VCaP (cell line): Measurements from ENCODE around the gene REL.
"Not testable (repeated sequence)": the region's sequence is repeated elsewhere in the genome, so short reads cannot be mapped to it uniquely, and the experiment has no call there.

Experiments used
- H3K27ac ChIP-seq: fragments of 450-650 bp; 2 replicates; pipeline ENCODE4 v1.5.1; 2017
- TF ChIP-seq, protein P1 (sequence below): fragments of 450-650 bp; conservative IDR thresholded peaks from 2 replicates; pipeline ENCODE4 v1.5.1; 2017; ENCODE audit warnings: mild to moderate bottlenecking, moderate library complexity

The REL gene

DNA sequence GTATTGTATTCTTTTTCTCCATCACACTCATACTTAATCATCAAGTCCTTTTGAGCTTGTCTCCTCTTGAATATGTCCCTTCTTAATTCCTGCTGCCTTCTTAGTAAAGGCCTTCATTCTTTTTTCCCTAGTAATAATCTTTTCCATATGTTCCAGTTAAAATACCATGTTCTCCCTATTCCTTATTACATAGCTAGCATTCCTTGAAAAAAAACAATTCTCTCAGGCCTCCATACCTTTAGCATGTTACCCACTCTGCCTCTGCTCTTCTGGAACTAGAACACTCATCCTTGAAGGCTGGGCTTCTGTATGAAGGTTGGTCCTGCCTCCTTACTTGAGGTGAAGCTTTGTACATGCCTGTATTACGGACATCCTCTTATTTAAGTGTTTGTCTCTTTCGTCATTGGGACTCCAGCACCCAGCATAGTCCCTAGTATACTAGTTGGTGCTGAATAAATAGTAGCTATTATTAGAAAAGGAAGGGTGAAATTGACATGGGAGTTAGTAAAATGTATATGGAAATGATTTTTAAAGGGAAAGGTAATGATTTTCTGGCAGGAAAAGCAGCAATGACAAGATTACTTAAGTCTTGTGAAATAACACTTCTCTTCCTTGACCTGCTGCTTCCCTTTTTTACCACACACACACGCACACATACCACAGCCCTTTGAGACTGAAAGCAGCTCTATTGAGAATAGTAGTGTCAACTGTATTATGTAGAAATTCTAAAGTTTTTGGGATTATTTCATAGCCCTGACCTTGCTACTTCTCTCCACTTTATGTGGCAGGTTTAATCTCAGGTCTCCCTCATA lies 45.6 kb downstream of the REL start:
- TF ChIP-seq, protein P1, sequence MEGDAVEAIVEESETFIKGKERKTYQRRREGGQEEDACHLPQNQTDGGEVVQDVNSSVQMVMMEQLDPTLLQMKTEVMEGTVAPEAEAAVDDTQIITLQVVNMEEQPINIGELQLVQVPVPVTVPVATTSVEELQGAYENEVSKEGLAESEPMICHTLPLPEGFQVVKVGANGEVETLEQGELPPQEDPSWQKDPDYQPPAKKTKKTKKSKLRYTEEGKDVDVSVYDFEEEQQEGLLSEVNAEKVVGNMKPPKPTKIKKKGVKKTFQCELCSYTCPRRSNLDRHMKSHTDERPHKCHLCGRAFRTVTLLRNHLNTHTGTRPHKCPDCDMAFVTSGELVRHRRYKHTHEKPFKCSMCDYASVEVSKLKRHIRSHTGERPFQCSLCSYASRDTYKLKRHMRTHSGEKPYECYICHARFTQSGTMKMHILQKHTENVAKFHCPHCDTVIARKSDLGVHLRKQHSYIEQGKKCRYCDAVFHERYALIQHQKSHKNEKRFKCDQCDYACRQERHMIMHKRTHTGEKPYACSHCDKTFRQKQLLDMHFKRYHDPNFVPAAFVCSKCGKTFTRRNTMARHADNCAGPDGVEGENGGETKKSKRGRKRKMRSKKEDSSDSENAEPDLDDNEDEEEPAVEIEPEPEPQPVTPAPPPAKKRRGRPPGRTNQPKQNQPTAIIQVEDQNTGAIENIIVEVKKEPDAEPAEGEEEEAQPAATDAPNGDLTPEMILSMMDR, result no peak
- no peak overlapping the region for H3K27ac ChIP-seq

DNA sequence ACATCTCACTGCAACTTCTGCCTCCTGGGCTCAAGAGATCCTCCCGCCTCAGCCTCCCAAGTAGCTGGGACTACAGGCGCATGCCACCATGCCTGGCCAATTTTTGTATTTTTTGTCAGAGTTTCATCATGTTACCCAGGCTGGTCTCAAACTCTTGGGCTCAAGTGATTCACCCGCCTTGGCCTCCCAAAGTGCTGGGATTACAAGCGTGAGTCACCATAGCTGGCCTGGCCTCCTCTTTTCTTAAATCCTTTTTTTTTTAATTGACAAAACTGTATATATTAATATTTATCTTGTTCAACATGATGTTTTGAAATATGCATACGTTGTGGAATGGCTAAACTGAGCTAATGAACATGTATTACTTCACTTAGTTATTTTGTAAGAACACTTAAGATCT lies 50.7 kb downstream of the REL start:
- H3K27ac ChIP-seq, result not testable (repeated sequence)

GRCh38 chr2:60932954-60933353 lies 51.6 kb downstream of the REL start:
- TF ChIP-seq, protein P1, result no peak
- no peak overlapping the region for H3K27ac ChIP-seq

DNA sequence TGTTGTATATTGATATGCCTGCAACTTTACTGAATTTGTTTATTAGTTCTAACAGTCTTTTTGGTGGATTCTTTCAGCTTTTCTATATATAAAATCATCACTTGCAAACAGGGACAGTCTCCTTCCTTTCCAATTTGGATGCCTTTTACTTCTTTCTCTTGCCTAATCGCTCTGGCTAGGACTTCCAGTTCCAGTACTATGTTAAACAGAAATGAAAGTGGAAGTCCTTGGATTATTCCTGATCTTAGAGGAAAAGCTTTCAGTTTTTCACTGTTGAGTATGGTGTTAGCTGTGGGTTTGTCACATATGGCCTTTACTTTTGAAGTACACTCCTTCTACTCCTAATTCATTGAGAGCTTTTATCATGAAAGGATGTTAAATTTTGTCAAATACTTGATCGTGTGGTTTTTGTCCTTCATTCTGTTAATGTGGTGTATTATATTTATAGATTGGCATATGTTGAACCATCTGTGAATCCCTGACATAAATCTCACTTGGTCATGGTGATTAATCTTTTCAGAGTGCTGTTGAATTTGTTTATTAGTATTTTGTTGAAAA lies 52.9 kb downstream of the REL start:
- TF ChIP-seq, protein P1, result no peak
- no peak overlapping the region for H3K27ac ChIP-seq

DNA sequence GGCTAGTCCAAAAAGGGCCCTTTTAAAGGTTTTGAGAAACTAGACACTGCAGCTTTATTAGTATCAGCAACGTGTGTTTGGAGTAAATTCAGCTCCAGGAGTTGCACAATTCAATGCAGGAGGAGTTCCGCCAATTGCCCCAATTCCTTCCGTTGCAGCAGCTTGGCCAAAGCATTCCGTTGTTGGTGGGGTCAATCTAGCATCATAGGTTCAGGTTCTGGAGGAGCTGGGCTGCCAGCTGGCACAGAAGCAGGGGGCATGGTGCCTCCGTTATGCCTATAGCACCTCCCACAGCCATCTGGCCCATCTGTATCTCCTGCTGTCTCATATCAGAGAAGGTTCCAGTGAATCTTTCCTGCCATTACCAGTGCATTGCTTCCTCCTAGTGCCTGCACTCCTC lies 55.4 kb downstream of the REL start:
- H3K27ac ChIP-seq, result no peak overlapping the region
- TF ChIP-seq, protein P1, result no peak

DNA sequence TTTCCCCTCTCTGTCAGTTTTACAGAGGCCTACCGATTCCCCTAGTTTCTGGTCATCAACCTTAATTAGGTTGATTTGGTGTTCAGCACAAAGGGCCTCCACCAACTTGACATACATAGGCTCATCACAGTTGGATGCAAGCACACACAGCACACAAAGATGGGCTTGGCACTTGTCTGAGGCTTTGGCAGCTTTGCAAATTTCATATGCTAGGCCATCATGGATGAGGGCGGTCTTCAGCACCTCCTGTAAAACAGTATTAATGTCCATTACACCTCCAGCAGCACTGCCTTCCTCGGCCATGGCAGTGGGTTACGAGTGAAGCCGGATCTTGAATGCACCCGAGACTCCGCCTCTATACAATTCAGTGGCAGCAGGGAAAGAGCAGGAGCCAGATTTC lies 56.9 kb downstream of the REL start:
- TF ChIP-seq, protein P1, result no peak
- no peak overlapping the region for H3K27ac ChIP-seq

DNA sequence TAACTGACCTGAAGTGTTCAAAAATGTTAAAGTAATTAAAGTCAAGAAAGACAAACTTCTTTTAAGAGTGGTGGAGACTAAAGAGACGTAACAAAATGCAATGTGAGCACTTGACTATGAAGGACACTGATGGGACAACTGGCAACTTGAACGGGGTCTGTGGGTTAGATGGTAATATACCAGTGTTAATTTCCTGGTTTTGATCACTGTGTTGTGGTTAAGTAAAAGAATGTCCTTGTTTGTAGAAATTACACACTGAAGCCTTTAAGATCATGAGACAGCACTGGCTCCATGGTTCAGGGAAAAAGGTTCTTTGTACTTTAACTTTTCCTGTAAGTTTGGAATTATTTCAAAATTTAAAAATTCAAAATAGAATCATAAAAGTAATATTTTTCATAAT lies 58.2 kb downstream of the REL start:
- TF ChIP-seq, protein P1, result no peak
- H3K27ac ChIP-seq, result no peak overlapping the region

DNA sequence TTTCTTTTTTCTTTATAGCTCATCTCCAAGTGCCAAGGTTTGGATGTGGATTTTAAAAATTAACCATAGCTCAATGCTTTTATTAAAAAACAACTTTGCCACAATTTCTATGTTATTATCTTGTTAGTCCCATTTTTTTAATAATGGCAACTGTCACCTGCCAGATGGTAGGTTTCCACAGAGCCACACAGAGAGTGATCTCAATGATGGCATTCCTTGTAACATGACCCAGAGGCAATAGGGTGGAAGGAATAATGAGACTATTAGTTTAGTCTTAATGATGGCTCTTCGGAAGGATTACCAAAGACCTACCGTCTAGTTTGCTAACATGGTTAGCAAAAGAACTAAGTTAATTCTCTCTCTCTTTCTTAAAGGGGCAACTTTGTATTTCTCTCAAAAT lies 64.0 kb downstream of the REL start:
- no peak overlapping the region for H3K27ac ChIP-seq
- TF ChIP-seq, protein P1, result no peak
